A375 (cell line): ENCODE measurements around the gene UBAC2. TPM values are rescaled to one million over a fixed set of nuclear protein-coding genes. Genes with fewer than 3 reads are reported as not detected.

ENCODE experiments used
- small RNA-seq: library from RNA; depleted of rRNA; stranded (forward); fragments of <200 nt; gene quantifications from one replicate; pipeline ENCODE3, GENCODE V24; 2014
- total RNA-seq: library from RNA; depleted of rRNA; stranded (reverse); fragments of >200 nt; shearing (Covaris generic); gene quantifications from 2 replicates; pipeline ENCODE4 v1.2.3, GENCODE V29; 2014; rRNA removed

Gene UBAC2
- total RNA-seq, result 34.3 and 39.4 TPM in 2 replicates

DNA sequence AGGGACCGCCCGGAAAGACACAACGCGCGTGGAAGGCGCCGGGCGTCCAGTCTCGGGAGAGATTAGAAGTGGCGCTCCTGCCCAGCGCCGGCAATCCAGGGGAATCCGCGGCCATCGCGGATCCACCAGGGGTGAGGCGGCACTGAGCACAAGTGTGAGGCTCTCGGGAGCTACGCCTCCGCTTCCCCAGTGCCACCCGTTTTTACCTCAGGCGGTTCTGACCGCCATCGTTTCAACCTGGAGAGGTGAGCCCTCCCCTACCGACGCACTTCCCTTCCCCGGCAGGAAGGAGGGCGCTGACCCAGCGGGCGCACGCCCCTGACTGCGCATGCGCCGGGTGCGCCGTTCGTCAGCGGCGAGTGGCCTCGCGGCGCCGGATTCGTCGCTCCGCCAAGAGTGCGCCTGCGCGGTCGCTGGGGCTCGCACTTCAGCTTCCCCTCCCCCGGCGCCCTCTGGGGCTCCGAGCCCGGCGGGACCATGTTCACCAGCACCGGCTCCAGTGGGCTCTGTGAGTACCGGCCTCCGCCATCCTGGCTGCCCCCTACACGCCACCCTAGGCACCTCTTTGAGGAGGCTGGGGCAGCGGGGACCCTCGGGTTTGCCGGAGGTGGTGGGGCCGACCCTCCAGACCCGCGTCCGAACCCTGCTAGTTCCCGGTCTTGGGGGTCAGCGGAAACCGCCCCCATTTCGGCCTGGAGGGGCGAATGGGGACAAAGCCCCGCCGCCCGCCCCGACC, at the start of gene UBAC2:
Gene UBAC2, plus strand, starts transcription at position 423 of the 736 bp plus-strand sequence. Its CDS starts 55 bp downstream, at position 478.

GRCh38 chr13:99258210-99258860, 57.7 kb downstream of the UBAC2 start, which contains the start of gene GPR18:
GPR18 (minus strand) TSS chr13:99258379; CDS start chr13:99255872, 2,507 bp downstream.

GRCh38 chr13:99307247-99307646, 106.6 kb downstream of the UBAC2 start, which contains the start of gene GPR183:
GPR183 (minus strand) TSS chr13:99307399; CDS start chr13:99296145, 11,254 bp downstream.

Small RNAs within 50 kb of the gene (small RNA-seq; reads per million reads assigned to genes)
- gene MIR623, result not detected
- gene RN7SKP9, result 6.5 reads per million, percentile 86 among the genes with 10 or more reads in this experiment

Other genes starting within 250 kb of the UBAC2 start
- gene DOCK9, start 222.8 kb upstream of the UBAC2 start, total RNA-seq, result 14.0 and 14.3 TPM in 2 replicates
- not detected in 2 replicates for gene GPR18, start 57.5 kb downstream of the UBAC2 start, total RNA-seq
- gene GPR183, start 106.5 kb downstream of the UBAC2 start, total RNA-seq, result not detected in 2 replicates